ENCODE measurements around the gene OR4C3. TPM values are rescaled to one million over a fixed set of nuclear protein-coding genes. Genes with fewer than 3 reads are reported as not detected.
"Not testable (repeated sequence)": the region's sequence is repeated elsewhere in the genome, so short reads cannot be mapped to it uniquely, and the experiment has no call there.

The OR4C3 gene
- total RNA-seq (2014; rRNA removed; shearing (Covaris generic)): not detected in 2 replicates

DNA sequence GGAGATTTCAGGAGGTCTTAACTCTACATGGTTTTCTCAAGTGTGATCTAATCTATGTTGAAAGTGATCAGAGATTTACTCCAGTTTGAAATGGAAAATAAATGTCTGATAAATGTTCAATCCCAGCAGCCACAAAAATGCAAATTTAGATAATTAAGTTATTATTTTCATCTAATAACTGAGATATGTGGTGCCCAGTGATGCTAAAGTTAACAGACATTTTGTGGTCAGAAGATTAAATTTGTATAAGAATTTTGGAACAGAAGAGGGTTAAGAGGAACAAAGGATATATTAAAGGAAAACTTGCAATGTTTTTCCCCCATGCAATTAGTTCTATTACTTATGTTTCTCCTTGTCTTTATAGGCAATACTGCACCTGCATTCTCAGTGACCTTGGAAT lies at the start of gene OR4C3:
Gene OR4C3 (plus strand): TSS at position 301 of the 400 bp plus-strand sequence. CDS start 102 bp downstream, outside the sequence.
- not testable (repeated sequence) for H3K27me3 ChIP-seq (ENCODE audit: control insufficient read depth, insufficient read depth, low read length); DNase-seq; H3K4me3 ChIP-seq (ENCODE audit: insufficient read depth, low read depth, low read length); H3K36me3 ChIP-seq (replicated peaks; ENCODE audit: control insufficient read depth, insufficient read depth, low read length)

DNA sequence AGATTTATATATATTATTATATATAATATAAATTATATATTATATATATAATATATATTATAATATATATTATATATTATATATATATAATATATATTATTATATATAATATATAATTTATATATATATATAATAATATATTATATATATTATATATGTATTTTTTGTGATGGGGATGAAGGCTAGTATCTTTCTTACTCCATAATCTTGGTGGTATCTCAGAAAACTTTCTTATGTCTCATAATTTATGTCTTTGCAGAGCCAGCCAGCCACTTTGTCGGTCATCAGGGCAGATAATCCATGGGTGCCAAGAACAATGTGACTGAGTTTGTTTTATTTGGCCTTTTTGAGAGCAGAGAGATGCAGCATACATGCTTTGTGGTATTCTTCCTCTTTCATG lies 18.8 kb upstream of the OR4C3 start, which contains the start of gene OR4S1:
Gene OR4S1 (plus strand): TSS at position 301 of the 400 bp plus-strand sequence. CDS start 0 bp downstream, at position 301.
- Histone ChIP-seq H3K27me3 (ENCODE audit: control insufficient read depth, insufficient read depth, low read length) (no peaks in the 10 kb centered on the region), H3K36me3 (replicated peaks; ENCODE audit: control insufficient read depth, insufficient read depth, low read length) (no peaks in the 10 kb centered on the region), H3K4me3 (ENCODE audit: insufficient read depth, low read depth, low read length) (no peak within 1 kb of the TSS)
- no peak for DNase-seq

DNA sequence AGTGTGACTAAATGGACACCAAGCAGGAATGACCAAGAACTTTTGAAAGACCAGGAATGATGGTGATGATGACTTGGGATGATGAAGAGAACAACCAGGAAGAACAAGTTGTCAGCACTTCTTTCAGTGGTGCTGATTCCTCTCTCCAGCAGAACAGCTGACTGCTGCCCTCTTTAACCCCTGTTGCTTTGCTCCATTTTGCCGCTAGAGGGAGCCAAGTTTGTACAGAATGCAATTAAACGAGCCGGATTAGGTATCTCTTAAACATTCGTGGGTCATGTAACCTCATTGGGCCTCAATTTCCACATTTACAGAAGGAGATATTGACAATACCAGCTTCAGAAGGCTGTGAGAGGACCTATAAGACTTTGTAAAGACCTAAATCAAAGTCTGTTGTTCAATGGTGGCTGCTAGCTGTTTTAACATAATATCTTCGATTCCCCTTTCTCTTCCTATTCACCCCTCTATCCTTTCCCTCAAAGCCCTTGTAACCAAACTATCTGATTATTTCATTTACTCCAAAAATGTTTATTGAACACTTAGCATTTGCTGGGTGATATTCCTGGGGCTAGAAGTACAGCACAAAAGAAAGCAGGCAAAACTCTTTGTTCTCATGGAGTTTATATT lies 16.8 kb upstream of the OR4C3 start:
- H3K36me3 ChIP-seq (replicated peaks; ENCODE audit: control insufficient read depth, insufficient read depth, low read length): no peaks in the 10 kb centered on the region
- H3K27me3 ChIP-seq (ENCODE audit: control insufficient read depth, insufficient read depth, low read length): no peaks in the 10 kb centered on the region
- peak; percentile 30 for DNase-seq
- H3K4me3 ChIP-seq (ENCODE audit: insufficient read depth, low read depth, low read length): no peak overlapping the region

DNA sequence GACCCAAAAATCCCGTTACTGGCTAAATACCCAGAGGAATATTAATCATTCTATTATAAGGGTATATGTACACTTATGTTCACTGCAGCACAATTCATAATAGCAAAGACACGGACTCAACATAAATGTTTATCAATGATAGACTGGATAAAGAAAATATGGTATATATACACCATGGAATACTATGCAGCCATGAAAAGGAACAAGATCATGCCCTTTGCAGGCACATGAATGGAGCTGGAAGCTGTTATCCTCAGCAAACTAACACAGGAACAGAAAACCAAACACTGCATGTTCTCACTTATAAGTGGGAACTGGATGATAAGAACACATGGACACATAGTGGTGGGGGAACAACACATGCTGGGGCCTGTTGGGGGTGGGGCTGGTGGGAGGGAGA lies 11.1 kb upstream of the OR4C3 start:
- DNase-seq; H3K4me3 ChIP-seq (ENCODE audit: insufficient read depth, low read depth, low read length); H3K27me3 ChIP-seq (ENCODE audit: control insufficient read depth, insufficient read depth, low read length); H3K36me3 ChIP-seq (replicated peaks; ENCODE audit: control insufficient read depth, insufficient read depth, low read length): not testable (repeated sequence)

DNA sequence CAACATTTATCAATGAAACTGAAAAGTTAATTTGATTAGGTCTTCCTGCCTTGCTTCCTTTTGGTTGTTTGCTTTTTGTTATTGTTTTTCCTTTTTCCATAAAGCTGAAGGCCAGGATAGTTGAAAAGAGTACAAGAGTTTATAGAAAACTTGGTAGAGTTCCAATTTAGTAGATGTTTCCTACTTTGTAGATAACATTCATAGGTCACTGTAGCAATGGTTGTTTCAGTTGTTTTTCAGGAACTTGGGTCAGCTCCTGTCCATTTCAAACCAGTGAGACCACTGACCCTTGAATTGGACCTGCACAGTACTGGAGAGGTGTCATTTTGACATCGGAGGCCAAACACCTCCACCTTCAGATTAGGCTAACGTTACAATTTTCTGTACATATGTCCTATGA lies 4.9 kb upstream of the OR4C3 start:
- not testable (repeated sequence) for H3K36me3 ChIP-seq (replicated peaks; ENCODE audit: control insufficient read depth, insufficient read depth, low read length); H3K27me3 ChIP-seq (ENCODE audit: control insufficient read depth, insufficient read depth, low read length); DNase-seq; H3K4me3 ChIP-seq (ENCODE audit: insufficient read depth, low read depth, low read length)

DNA sequence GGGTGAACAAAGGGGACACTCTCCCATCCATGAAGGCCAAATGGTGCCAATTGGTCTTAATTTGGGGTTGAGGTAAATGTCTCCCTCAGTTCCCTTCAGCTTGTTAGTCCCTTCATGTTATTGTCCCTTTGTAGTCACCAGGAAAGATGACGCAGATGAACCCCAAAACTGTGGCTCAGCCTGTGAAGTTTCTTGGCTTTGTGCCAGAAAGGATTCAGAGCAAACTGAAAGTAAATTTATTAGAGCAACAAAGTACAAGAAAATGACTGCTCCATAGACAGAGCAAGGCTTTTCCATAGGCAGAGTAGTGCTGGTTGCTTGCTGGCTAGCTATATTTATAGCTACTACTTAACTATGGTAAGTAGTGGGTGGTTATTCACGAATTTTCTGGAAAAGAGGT lies 16.7 kb downstream of the OR4C3 start:
- Histone ChIP-seq H3K27me3 (ENCODE audit: control insufficient read depth, insufficient read depth, low read length) (no peaks in the 10 kb centered on the region), H3K36me3 (replicated peaks; ENCODE audit: control insufficient read depth, insufficient read depth, low read length) (no peaks in the 10 kb centered on the region), H3K4me3 (ENCODE audit: insufficient read depth, low read depth, low read length) (no peak overlapping the region)
- DNase-seq: no peak

DNA sequence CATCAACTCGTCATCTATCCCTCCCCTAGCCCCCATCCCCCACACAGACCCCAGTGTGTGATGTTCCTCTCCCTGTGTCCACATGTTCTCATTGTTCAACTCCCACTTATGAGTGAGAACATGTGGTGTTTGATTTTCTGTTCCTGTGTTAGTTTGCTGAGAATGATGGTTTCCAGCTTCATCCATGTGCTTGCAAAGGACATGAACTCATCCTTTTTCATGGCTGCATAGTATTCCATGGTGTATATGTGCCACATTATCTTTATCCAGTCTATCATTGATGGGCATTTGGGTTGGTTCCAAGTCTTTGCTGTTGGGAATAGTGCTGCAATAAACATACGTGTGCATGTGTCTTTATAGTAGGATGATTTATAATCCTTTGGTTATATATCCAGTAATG lies 17.8 kb downstream of the OR4C3 start:
- not testable (repeated sequence) for H3K36me3 ChIP-seq (replicated peaks; ENCODE audit: control insufficient read depth, insufficient read depth, low read length); H3K4me3 ChIP-seq (ENCODE audit: insufficient read depth, low read depth, low read length); H3K27me3 ChIP-seq (ENCODE audit: control insufficient read depth, insufficient read depth, low read length); DNase-seq

DNA sequence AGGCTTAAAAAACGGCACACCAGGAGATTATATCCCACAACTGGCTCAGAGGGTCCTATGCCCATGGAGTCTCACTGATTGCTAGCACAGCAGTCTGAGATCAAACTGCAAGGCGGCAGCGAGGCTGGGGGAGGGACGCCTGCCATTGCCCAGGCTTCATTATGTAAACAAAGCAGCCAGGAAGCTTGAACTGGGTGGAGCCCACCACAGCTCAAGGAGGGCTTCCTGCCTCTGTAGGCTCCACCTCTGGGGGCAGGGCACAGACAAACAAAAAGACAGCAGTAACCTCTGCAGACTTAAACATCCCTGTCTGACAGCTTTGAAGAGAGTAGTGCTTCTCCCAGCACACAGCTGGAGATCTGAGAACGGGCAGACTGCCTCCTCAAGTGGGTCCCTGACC lies 21.6 kb downstream of the OR4C3 start:
- not testable (repeated sequence) for H3K27me3 ChIP-seq (ENCODE audit: control insufficient read depth, insufficient read depth, low read length); DNase-seq; H3K4me3 ChIP-seq (ENCODE audit: insufficient read depth, low read depth, low read length); H3K36me3 ChIP-seq (replicated peaks; ENCODE audit: control insufficient read depth, insufficient read depth, low read length)

DNA sequence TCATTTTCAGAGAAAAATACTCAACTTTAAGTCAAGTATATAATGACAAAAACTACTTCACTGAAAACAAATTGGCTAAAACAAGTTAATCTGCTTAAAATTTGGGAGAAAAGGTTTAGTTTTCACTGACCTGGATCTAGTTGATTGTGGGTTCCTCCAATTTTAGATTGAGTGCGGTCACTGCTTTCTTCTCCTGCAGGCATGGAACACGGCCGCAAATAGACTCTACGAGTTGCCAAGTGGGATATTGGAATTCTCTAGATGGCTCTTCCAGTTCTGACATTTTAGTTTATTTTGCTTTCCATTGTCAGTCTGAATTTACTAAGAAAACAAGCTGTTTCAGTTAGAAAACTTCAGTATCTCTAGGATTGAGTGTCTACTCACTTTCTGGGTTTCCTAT lies 29.3 kb downstream of the OR4C3 start:
- H3K36me3 ChIP-seq (replicated peaks; ENCODE audit: control insufficient read depth, insufficient read depth, low read length): no peaks in the 10 kb centered on the region
- H3K4me3 ChIP-seq (ENCODE audit: insufficient read depth, low read depth, low read length): no peak overlapping the region
- H3K27me3 ChIP-seq (ENCODE audit: control insufficient read depth, insufficient read depth, low read length): no peaks in the 10 kb centered on the region
- DNase-seq: no peak

DNA sequence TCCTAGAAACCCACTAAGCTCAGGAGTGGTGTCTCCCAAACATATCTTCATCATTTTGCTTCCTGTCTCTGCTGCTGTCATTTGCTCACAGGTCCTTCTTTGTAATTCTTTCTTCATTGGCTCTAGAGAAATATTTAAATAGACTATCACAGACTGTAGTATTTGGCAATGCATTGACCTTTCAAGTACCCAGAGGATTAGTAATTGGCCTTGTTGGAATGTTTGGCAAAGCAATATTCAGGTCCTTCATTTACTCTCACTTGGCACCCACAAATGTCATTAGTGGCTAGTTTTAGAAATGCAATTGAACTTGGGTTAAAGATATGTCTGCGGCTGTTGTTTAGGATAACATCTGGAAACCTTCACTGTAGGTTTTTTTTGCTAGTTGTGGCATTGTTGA lies 30.0 kb downstream of the OR4C3 start:
- no peak for DNase-seq
- Histone ChIP-seq H3K4me3 (ENCODE audit: insufficient read depth, low read depth, low read length) (no peak overlapping the region), H3K27me3 (ENCODE audit: control insufficient read depth, insufficient read depth, low read length) (no peaks in the 10 kb centered on the region), H3K36me3 (replicated peaks; ENCODE audit: control insufficient read depth, insufficient read depth, low read length) (no peaks in the 10 kb centered on the region)

DNA sequence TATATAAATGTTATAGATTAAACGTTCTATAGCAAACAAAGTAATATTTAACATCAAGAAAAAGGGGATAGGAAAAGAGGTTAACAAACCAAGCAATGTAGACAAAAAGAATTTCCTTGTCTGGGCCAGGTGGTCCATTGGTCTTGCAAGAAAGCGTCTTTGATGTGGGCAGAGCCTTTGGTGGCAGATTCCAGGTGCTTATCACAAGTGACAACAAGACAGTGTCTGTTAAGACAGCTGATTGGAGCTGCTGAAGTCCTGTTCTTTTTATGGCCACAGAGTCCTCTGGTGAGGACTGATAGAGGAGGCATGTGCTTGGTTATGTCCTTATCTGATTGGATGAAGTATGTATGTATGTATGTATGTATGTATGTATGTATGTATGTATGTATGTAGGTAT lies 36.6 kb downstream of the OR4C3 start:
- H3K36me3 ChIP-seq (replicated peaks; ENCODE audit: control insufficient read depth, insufficient read depth, low read length); DNase-seq; H3K27me3 ChIP-seq (ENCODE audit: control insufficient read depth, insufficient read depth, low read length); H3K4me3 ChIP-seq (ENCODE audit: insufficient read depth, low read depth, low read length): not testable (repeated sequence)

DNA sequence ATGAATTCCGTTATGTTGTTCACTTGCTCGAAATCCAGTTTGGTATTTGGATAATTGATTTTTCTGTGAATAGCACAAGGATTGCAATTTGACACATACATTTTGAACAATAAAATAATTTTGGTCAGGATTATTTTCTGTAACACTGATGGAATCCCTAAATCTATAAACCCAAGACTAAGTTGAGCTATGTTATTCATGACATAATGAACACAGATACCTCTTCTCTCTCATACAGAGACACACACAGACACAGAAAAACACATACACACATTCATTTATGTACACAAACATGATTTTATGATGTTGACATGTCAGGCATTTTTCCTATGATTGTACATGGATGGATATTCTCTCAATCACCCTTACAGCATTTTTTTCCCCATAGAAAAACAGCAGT lies 41.6 kb downstream of the OR4C3 start, which contains the start of gene OR4C5:
Gene OR4C5 (minus strand): TSS at position 101 of the 400 bp plus-strand sequence. CDS start 0 bp downstream, at position 101.
- no peaks in the 10 kb centered on the region for H3K27me3 ChIP-seq (ENCODE audit: control insufficient read depth, insufficient read depth, low read length)
- no peak within 1 kb of the TSS for H3K4me3 ChIP-seq (ENCODE audit: insufficient read depth, low read depth, low read length)
- no peak for DNase-seq
- H3K36me3 ChIP-seq (replicated peaks; ENCODE audit: control insufficient read depth, insufficient read depth, low read length): no peaks in the 10 kb centered on the region

Other genes starting within 250 kb of the OR4C3 start
- not detected in 2 replicates for gene OR4B1, start 108.1 kb upstream of the OR4C3 start, total RNA-seq (2014; rRNA removed; shearing (Covaris generic))
- 1.00 TPM in 1 of 2 replicates, not detected in the other for gene OR4X2, start 79.8 kb upstream of the OR4C3 start, total RNA-seq (2014; rRNA removed; shearing (Covaris generic))
- not detected in 2 replicates for gene OR4X1, start 61.1 kb upstream of the OR4C3 start, total RNA-seq (2014; rRNA removed; shearing (Covaris generic))
- not detected in 2 replicates for gene OR4S1, start 18.7 kb upstream of the OR4C3 start, total RNA-seq (2014; rRNA removed; shearing (Covaris generic))
- not detected in 2 replicates for gene OR4C5, start 41.5 kb downstream of the OR4C3 start, total RNA-seq (2014; rRNA removed; shearing (Covaris generic))
- not detected in 2 replicates for gene OR4A47, start 163.9 kb downstream of the OR4C3 start, total RNA-seq (2014; rRNA removed; shearing (Covaris generic))